Breast epithelium (tissue), 3 donors: ENCODE results near the gene IL27RA.

Experiments used
- POLR2A ChIP-seq: fragments of 450-650 bp; IDR thresholded peaks from one replicate; pipeline ENCODE4 v1.6.1; 2016; ENCODE audit warnings: antibody characterized with exemption, mild to moderate bottlenecking, moderate library complexity
- POLR2AphosphoS5 ChIP-seq, 3 donors: sonication (generic); formaldehyde crosslinking; IDR thresholded peaks; one replicate each; pipeline ENCODE4 v1.6.1; 2017; ENCODE audit warnings: antibody characterized with exemption in 3 of 3
- TF ChIP-seq, protein P1 (sequence below), 3 donors: fragments of 450-650 bp; IDR thresholded peaks; one replicate each; pipeline ENCODE4 v1.5.1; 2016 to 2017; ENCODE audit warnings: antibody characterized with exemption in 3 of 3, mild to moderate bottlenecking in 3 of 3, moderate library complexity in 3 of 3

DNA sequence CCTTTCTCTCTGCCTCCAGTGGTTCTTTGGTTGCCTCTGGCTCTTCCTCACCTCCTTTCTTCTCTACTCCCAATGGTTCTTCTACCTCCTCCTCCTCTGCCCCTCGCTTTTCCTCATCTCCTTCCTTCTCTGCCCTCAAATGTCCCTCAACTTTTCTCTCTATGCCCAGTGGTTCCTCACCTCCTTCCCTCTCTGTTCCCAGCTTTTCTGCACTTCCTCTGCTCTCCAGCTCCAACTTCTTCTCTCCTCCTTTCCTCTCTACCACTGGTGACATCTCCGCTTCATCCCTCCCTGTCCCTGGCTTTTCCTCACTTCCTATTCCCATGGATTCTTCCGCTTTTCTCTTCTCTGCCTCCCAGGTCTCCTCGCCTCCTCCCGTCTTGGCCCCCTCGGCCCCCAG, 22.5 kb downstream of the IL27RA start:
- TF ChIP-seq, protein P1, sequence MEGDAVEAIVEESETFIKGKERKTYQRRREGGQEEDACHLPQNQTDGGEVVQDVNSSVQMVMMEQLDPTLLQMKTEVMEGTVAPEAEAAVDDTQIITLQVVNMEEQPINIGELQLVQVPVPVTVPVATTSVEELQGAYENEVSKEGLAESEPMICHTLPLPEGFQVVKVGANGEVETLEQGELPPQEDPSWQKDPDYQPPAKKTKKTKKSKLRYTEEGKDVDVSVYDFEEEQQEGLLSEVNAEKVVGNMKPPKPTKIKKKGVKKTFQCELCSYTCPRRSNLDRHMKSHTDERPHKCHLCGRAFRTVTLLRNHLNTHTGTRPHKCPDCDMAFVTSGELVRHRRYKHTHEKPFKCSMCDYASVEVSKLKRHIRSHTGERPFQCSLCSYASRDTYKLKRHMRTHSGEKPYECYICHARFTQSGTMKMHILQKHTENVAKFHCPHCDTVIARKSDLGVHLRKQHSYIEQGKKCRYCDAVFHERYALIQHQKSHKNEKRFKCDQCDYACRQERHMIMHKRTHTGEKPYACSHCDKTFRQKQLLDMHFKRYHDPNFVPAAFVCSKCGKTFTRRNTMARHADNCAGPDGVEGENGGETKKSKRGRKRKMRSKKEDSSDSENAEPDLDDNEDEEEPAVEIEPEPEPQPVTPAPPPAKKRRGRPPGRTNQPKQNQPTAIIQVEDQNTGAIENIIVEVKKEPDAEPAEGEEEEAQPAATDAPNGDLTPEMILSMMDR (IDR thresholded peaks at IDR 0.05), result no peak
- TF ChIP-seq POLR2AphosphoS5 (IDR thresholded peaks at IDR 0.05) (no peak), POLR2A (no peak)
